ENCODE measurements around the gene CDKAL1. TPM values are rescaled to one million over a fixed set of nuclear protein-coding genes. Genes with fewer than 3 reads are reported as not detected.

The CDKAL1 gene
- total RNA-seq, 1 donor from 2014 or later: 11.9 TPM

DNA sequence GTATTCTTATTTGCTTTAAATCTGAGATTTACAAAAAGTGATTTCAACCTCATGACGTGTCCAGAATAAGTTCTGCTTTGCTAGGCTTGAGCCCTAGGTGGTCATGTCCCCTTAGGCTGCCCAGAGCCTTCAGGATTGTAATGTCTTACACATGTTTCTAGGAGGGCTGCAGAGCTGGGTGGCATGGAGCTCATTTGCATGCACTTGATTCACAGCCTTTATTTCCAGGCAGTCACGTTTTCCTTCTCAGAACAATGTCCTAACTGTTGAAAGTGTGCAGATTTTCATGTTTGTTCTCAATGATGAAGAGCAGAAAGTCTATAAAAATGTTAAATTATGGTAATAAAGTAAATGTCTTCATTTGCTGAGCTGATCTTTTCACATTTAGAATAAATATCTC, 610.7 kb downstream of the CDKAL1 start:
- intact Hi-C loops (cut with DNase I): no loop called here
- no peak overlapping the region for H3K27ac ChIP-seq
- no peaks in the 10 kb centered on the region for H3K9me3 ChIP-seq
- no peak for DNase-seq (ENCODE audit: low spot score in 2 of 2)
- no peaks in the 10 kb centered on the region for H3K27me3 ChIP-seq
- H3K4me1 ChIP-seq: no peaks in the 10 kb centered on the region
- H3K36me3 ChIP-seq: no peaks in the 10 kb centered on the region
- TF ChIP-seq CTCF (IDR thresholded peaks at IDR 0.05): no peak
- no peak overlapping the region for H3K4me3 ChIP-seq

- Histone ChIP-seq H3K27me3 (no peaks in the 10 kb centered on the region), H3K4me1 (no peaks in the 10 kb centered on the region), H3K36me3 (no peaks in the 10 kb centered on the region), H3K27ac (no peak overlapping the region), H3K9me3 (no peaks in the 10 kb centered on the region), H3K4me3 (no peak overlapping the region)
- intact Hi-C loops (cut with DNase I): no loop called here
- TF ChIP-seq CTCF (IDR thresholded peaks at IDR 0.05): no peak
- DNase-seq (ENCODE audit: low spot score in 2 of 2): no peak
Observed at GRCh38 chr6:21147995-21148394, 613.7 kb downstream of the CDKAL1 start.

GRCh38 chr6:21149470-21149869, 615.2 kb downstream of the CDKAL1 start:
- no peak for TF ChIP-seq CTCF (IDR thresholded peaks at IDR 0.05)
- H3K27me3 ChIP-seq: no peaks in the 10 kb centered on the region
- no peak for DNase-seq (ENCODE audit: low spot score in 2 of 2)
- no peaks in the 10 kb centered on the region for H3K9me3 ChIP-seq
- no peaks in the 10 kb centered on the region for H3K4me1 ChIP-seq
- H3K27ac ChIP-seq: no peak overlapping the region
- no peak overlapping the region for H3K4me3 ChIP-seq
- no peaks in the 10 kb centered on the region for H3K36me3 ChIP-seq
- intact Hi-C loops (cut with DNase I): no loop called here

GRCh38 chr6:21150667-21151066, 616.4 kb downstream of the CDKAL1 start:
- H3K36me3 ChIP-seq: no peaks in the 10 kb centered on the region
- no peaks in the 10 kb centered on the region for H3K9me3 ChIP-seq
- H3K27me3 ChIP-seq: no peaks in the 10 kb centered on the region
- no peak for TF ChIP-seq CTCF (IDR thresholded peaks at IDR 0.05)
- H3K4me3 ChIP-seq: no peak overlapping the region
- no peak for DNase-seq (ENCODE audit: low spot score in 2 of 2)
- intact Hi-C loops (cut with DNase I): no loop called here
- no peaks in the 10 kb centered on the region for H3K4me1 ChIP-seq
- no peak overlapping the region for H3K27ac ChIP-seq

GRCh38 chr6:21151119-21151518, 616.9 kb downstream of the CDKAL1 start:
- Histone ChIP-seq H3K36me3 (no peaks in the 10 kb centered on the region), H3K27ac (no peak overlapping the region), H3K9me3 (no peaks in the 10 kb centered on the region), H3K4me1 (no peaks in the 10 kb centered on the region), H3K27me3 (no peaks in the 10 kb centered on the region), H3K4me3 (no peak overlapping the region)
- DNase-seq (ENCODE audit: low spot score in 2 of 2): no peak
- intact Hi-C loops (cut with DNase I): no loop called here
- no peak for TF ChIP-seq CTCF (IDR thresholded peaks at IDR 0.05)

DNA sequence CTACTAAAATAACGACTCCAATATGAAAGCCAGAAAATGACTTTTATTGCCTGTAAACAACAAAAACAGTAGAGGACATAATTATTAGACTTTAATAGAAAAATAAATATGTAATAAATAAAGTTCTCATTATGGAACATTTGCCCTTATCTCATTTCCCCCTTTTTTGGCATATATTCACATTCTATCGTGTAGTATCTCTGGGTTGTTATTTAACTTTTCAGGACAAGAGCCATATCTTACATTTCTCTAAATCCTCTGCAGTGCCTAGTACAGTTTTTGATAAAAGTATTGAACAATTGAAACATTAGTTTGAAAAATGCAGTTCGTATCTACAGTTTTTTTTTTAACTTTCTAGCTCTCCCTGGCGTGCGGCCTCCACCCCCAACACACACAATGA, 617.3 kb downstream of the CDKAL1 start:
- Histone ChIP-seq H3K27ac (no peak overlapping the region), H3K4me1 (no peaks in the 10 kb centered on the region), H3K27me3 (no peaks in the 10 kb centered on the region), H3K36me3 (no peaks in the 10 kb centered on the region), H3K4me3 (no peak overlapping the region), H3K9me3 (no peaks in the 10 kb centered on the region)
- no peak for DNase-seq (ENCODE audit: low spot score in 2 of 2)
- intact Hi-C loops (cut with DNase I): no loop called here
- no peak for TF ChIP-seq CTCF (IDR thresholded peaks at IDR 0.05)

All from ascending aorta (tissue), 2 donors.